Stomach (tissue), 4 donors: Measurements from ENCODE around the gene SLC5A1.

Source experiments
- POLR2AphosphoS5 ChIP-seq, 3 donors: sonication (generic); formaldehyde crosslinking; IDR thresholded peaks; one replicate each; pipeline ENCODE4 v1.6.1; 2016; ENCODE audit warnings: antibody characterized with exemption in 3 of 3
- TF ChIP-seq, protein P1 (sequence below), 7 experiments: fragments of 450-650 bp in 4 of 7; fragments of 200-600 bp in 3 of 7; sonication (generic) in 3 of 7; IDR thresholded peaks; one replicate each; pipeline ENCODE4 v1.5.1; 2016 to 2019; ENCODE audit warnings: antibody characterized with exemption in 7 of 7, control low read depth in 2 of 7, mild to moderate bottlenecking in 1 of 7

DNA sequence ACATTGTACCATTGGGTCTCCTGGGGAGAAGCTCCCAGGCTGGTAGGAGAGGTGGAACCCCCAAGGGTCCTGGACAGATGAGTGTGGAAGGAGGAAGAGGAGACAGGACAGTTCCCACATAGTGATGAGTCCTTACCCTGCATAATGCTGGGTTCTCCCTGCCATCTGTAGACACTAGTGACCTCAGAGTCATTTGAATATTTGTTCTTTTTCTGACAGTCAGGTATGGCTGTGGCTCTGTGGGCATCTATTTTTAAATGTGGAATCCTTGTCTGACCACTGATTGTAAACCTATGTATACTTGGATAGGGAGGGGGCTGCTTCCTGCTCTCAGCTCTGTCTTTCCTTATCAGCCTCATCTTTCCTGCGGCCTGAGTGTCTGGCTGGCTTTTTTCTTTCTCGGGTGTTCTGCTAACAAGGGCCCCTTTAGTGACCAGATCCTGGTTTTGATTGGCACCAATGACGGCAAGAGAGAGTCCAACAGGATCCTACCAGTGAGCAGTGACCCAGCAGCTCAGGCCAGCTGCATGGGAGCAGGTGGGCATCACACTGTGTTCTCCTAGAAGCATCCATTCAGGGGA, 2.6 kb upstream of the SLC5A1 start:
- TF ChIP-seq, protein P1, sequence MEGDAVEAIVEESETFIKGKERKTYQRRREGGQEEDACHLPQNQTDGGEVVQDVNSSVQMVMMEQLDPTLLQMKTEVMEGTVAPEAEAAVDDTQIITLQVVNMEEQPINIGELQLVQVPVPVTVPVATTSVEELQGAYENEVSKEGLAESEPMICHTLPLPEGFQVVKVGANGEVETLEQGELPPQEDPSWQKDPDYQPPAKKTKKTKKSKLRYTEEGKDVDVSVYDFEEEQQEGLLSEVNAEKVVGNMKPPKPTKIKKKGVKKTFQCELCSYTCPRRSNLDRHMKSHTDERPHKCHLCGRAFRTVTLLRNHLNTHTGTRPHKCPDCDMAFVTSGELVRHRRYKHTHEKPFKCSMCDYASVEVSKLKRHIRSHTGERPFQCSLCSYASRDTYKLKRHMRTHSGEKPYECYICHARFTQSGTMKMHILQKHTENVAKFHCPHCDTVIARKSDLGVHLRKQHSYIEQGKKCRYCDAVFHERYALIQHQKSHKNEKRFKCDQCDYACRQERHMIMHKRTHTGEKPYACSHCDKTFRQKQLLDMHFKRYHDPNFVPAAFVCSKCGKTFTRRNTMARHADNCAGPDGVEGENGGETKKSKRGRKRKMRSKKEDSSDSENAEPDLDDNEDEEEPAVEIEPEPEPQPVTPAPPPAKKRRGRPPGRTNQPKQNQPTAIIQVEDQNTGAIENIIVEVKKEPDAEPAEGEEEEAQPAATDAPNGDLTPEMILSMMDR (IDR thresholded peaks at IDR 0.05): no peak
- TF ChIP-seq POLR2AphosphoS5 (IDR thresholded peaks at IDR 0.05): no peak
